Adrenal gland (tissue), 12 donors: ENCODE measurements around the gene FBXO3. TPM values are rescaled to one million over a fixed set of nuclear protein-coding genes. Genes with fewer than 3 reads are reported as not detected.

Source experiments
- DNase-seq, 7 donors: peaks; one replicate each; pipeline ENCODE4 v3.0.0-alpha.2; 2019 to 2020
- H3K27ac ChIP-seq, 5 donors: fragments of 200-600 bp; sonication (generic) in 4 of 5; 1 replicate in 3 of 5; 2 replicates in 2 of 5; pipeline versions ENCODE4 v1.5.1 to v1.8.0; 2016 to 2020; ENCODE audit warnings: mild to moderate bottlenecking in 1 of 5
- H3K27me3 ChIP-seq: fragments of 200-600 bp; 2 replicates; pipeline ENCODE4 v1.8.0; 2021
- H3K36me3 ChIP-seq, 2 donors: fragments of 200-600 bp; replicated peaks in 1 of 2; 1 replicate in 1 of 2; 2 replicates in 1 of 2; pipeline versions ENCODE4 v1.5.1 to v1.8.0; 2018 to 2022
- H3K4me1 ChIP-seq, 2 donors: fragments of 200-600 bp; replicated peaks in 1 of 2; 1 replicate in 1 of 2; 2 replicates in 1 of 2; pipeline versions ENCODE4 v1.5.1 to v1.8.0; 2018 to 2021
- H3K4me3 ChIP-seq, 4 donors: fragments of 200-600 bp; sonication (generic) in 3 of 4; one replicate each; pipeline ENCODE4 v1.5.1; 2016 to 2018
- H3K9me3 ChIP-seq, 3 donors: fragments of 200-600 bp; sonication (generic) in 1 of 3; replicated peaks in 1 of 3; 1 replicate in 2 of 3; 2 replicates in 1 of 3; pipeline versions ENCODE4 v1.5.1 to v1.8.0; 2016 to 2021
- POLR2A ChIP-seq, 2 donors: fragments of 450-650 bp; IDR thresholded peaks; one replicate each; pipeline ENCODE4 v1.6.1; 2017; ENCODE audit warnings: antibody characterized with exemption in 2 of 2, mild to moderate bottlenecking in 2 of 2, moderate library complexity in 1 of 2
- WGBS, 4 donors: extraction: QIAGEN DNeasy Blood & Tissue Kit in 2 of 4; methylation state at CpG; one replicate each; pipeline versions ENCODE4 v1.1.5 to v1.1.7; 2013 to 2017; 5-methylcytosine and 5-hydroxymethylcytosine counted together
- intact Hi-C, 2 donors: fragments of 100-400 bp; cut with DNase I; formaldehyde crosslinking; loops; one replicate each; pipeline versions ENCODE4 v1.14.1 to v1.15.0; 2022 to 2023
- polyA plus RNA-seq, 3 donors: library from polyadenylated mRNA; stranded (reverse); fragments of 200-250 nt in 2 of 3; fragments of 350-450 nt in 1 of 3; fragmentation: Illumina TruSeq in 1 of 3; extraction: RNeasy Lipid Tissue Mini Kit (QIAGEN cat#74804) in 1 of 3; gene quantifications; one replicate each; pipeline ENCODE4 v1.2.3, GENCODE V29; 2013 to 2014
- total RNA-seq, 9 donors: library from RNA; depleted of rRNA in 4 of 9; stranded (reverse); fragments of >200 nt in 4 of 9; fragments of 120-200 nt in 1 of 9; fragmentation: NEBNext Ultra II Directional in 1 of 9; extraction: Animal tissue kit (Norgen Biotek cat#: 25700) in 1 of 9; gene quantifications; one replicate each; pipeline versions ENCODE4 v1.1.0 to v1.2.4, GENCODE V29; 2013 to 2023
- TF ChIP-seq, protein P1 (sequence below), 6 experiments: fragments of 450-650 bp in 4 of 6; fragments of 200-600 bp in 2 of 6; sonication (generic) in 1 of 6; IDR thresholded peaks; 1 replicate in 5 of 6; 2 replicates in 1 of 6; pipeline versions ENCODE4 v1.5.1 to v1.8.0; 2016 to 2021; ENCODE audit warnings: antibody characterized with exemption in 6 of 6, mild to moderate bottlenecking in 2 of 6, moderate library complexity in 1 of 6
- donor health status: healthy with polysubstance abuse.
- donor health status: Bipolar disorder and iron deficiency.
- donor health status: DM: yes; HTN: yes; CAD: no.
- donor health status: DM: no; HTN: no; CAD: no.
- donor health status: DM: no; HTN: no; CAD: no.
- donor health status: DM: yes; HTN: yes; CAD: no.

Gene FBXO3
- total and polyA plus RNA-seq, 12 donors, result 20.7 to 59.2 (median 39.3) TPM

- Histone ChIP-seq H3K4me1 (peaks cover 0 to 6% of the 10 kb centered on the region in 2 donors), H3K9me3 (no peaks in the 10 kb centered on the region), H3K27me3 (peaks cover 14% of the 10 kb centered on the region), H3K4me3 (no peak overlapping the region), H3K27ac (no peak overlapping the region), H3K36me3 (no peaks in the 10 kb centered on the region)
- 66 to 83% (median 72%) methylated on average over 7 of the region's 7 CpGs for WGBS, 4 donors
- intact Hi-C loops, result no loop called here
- no peak for DNase-seq
- TF ChIP-seq, protein P1, sequence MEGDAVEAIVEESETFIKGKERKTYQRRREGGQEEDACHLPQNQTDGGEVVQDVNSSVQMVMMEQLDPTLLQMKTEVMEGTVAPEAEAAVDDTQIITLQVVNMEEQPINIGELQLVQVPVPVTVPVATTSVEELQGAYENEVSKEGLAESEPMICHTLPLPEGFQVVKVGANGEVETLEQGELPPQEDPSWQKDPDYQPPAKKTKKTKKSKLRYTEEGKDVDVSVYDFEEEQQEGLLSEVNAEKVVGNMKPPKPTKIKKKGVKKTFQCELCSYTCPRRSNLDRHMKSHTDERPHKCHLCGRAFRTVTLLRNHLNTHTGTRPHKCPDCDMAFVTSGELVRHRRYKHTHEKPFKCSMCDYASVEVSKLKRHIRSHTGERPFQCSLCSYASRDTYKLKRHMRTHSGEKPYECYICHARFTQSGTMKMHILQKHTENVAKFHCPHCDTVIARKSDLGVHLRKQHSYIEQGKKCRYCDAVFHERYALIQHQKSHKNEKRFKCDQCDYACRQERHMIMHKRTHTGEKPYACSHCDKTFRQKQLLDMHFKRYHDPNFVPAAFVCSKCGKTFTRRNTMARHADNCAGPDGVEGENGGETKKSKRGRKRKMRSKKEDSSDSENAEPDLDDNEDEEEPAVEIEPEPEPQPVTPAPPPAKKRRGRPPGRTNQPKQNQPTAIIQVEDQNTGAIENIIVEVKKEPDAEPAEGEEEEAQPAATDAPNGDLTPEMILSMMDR (IDR thresholded peaks at IDR 0.05), result no peak
- TF ChIP-seq POLR2A (IDR thresholded peaks at IDR 0.05), result no peak
These were observed 5.7 kb upstream of the FBXO3 start for GRCh38 chr11:33779849-33780528.

DNA sequence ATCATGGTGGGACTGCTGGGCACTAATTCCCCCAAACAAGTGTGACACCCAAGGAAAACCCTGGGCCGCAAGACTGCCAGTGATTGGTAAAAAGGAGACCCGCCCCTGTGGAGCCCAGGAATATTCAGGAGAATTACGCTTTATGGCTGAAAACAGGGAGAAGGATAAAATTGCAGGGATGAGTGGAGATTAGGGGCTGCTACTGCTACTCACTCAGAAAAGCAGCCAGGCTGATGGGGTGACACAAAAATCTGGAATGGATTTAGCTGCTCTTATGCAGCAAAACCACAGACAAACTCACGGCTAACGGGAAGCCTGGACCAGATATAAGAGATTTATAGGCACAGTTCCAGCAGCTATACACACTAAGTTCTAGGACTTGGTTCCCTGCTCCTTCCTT, 4.4 kb upstream of the FBXO3 start:
- TF ChIP-seq, protein P1 (IDR thresholded peaks at IDR 0.05), result no peak
- TF ChIP-seq POLR2A (IDR thresholded peaks at IDR 0.05), result no peak
- no peak for DNase-seq
- Histone ChIP-seq H3K36me3 (no peaks in the 10 kb centered on the region), H3K27me3 (peaks cover 14% of the 10 kb centered on the region), H3K9me3 (no peaks in the 10 kb centered on the region), H3K27ac (no peak overlapping the region), H3K4me1 (peaks cover 0 to 9% of the 10 kb centered on the region in 2 donors), H3K4me3 (no peak overlapping the region)
- 40 to 65% (median 59%) methylated on average over 5 of the region's 5 CpGs for WGBS, 4 donors
- intact Hi-C loops, result no loop called here

DNA sequence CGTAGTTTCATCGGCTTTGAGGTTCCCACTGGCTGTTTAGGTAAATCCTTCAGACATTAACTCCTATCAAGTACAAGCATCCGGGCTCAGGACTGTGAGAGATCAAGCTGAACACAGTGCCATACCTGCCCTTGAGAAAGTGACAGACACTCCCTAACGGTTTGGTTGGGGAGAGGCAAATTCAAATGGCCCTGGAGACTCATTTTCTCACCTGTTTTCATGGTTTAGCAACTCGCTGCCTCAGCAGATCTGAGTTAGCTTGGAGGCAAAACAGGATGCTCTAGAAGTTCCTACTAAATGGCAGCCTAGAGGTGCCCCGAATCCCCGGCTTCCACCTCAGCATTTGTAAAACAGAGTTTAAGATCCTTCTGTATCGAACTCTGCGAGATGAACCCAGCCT, 3.6 kb upstream of the FBXO3 start:
- H3K4me3 ChIP-seq, result no peak overlapping the region
- intact Hi-C loops, result no loop called here
- no peaks in the 10 kb centered on the region for H3K9me3 ChIP-seq
- no peaks in the 10 kb centered on the region for H3K36me3 ChIP-seq
- no peak overlapping the region for H3K27ac ChIP-seq
- WGBS, 4 donors, result 72 to 81% (median 78%) methylated on average over 9 of the region's 9 CpGs
- TF ChIP-seq, protein P1 (IDR thresholded peaks at IDR 0.05), result no peak
- TF ChIP-seq POLR2A (IDR thresholded peaks at IDR 0.05), result no peak
- DNase-seq, result no peak
- H3K4me1 ChIP-seq, result peaks cover 6 to 16% of the 10 kb centered on the region in 2 donors
- H3K27me3 ChIP-seq, result peaks cover 11% of the 10 kb centered on the region

DNA sequence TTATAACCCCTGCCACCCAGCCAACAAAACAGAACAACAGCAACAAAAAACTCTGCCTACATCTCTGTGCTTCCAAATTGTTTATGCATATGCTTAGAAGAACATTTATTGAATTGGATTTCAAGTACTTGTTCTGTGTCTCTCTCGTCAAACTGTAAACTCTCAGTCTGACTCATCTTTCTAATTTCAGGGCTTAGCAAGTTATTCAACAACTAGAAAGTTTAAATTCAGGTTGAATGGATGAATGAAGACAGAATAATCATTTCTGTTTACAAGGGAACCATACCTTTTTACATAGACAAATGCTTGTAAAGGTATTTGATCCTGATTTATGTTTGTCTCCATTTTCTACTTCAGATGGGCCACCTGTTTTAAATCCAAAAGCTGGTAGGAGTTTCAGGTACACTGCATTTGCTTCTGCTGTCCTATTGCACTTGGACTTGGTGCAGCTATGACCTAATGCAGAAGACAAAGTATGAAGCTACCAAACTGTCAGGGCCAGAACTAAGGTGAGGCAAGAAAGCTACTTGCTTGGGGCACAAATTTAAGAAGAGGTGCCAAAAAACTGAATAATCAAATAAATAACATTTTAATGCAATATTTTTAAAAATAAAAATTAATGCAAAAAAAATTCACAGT, 1.6 kb upstream of the FBXO3 start:
- H3K4me3 ChIP-seq, result no peak overlapping the region
- 39 to 43% (median 43%) methylated on average over 1 of the region's 1 CpG for WGBS, 4 donors
- intact Hi-C loops, result no loop called here
- TF ChIP-seq POLR2A (IDR thresholded peaks at IDR 0.05), result no peak
- TF ChIP-seq, protein P1 (IDR thresholded peaks at IDR 0.05), result no peak
- H3K9me3 ChIP-seq, result no peaks in the 10 kb centered on the region
- peaks cover 6 to 30% of the 10 kb centered on the region in 2 donors for H3K4me1 ChIP-seq
- H3K36me3 ChIP-seq, result no peaks in the 10 kb centered on the region
- DNase-seq, result no peak
- no peaks in the 10 kb centered on the region for H3K27me3 ChIP-seq
- no peak overlapping the region for H3K27ac ChIP-seq
